Breast epithelium (tissue), 4 donors: ENCODE results near the gene CPNE9. TPM values are rescaled to one million over a fixed set of nuclear protein-coding genes. Genes with fewer than 3 reads are reported as not detected.

Experiments used
- DNase-seq, 2 donors: peaks; one replicate each; pipeline ENCODE4 v3.0.0-alpha.2; 2019; ENCODE audit warnings: low spot score in 2 of 2
- H3K27ac ChIP-seq, 2 donors: fragments of 200-600 bp; sonication (generic) in 1 of 2; one replicate each; pipeline ENCODE4 v1.5.1; 2016 to 2019; ENCODE audit warnings: mild to moderate bottlenecking in 1 of 2
- H3K27me3 ChIP-seq, 2 donors: fragments of 200-600 bp; sonication (generic) in 1 of 2; one replicate each; pipeline versions ENCODE4 v1.5.1 to v1.6.0; 2017 to 2019; ENCODE audit warnings: control low read depth in 1 of 2, mild to moderate bottlenecking in 1 of 2
- H3K36me3 ChIP-seq: fragments of 200-600 bp; one replicate; pipeline ENCODE4 v1.5.1; 2019
- H3K4me1 ChIP-seq, 2 donors: fragments of 200-600 bp; sonication (generic); one replicate each; pipeline ENCODE4 v1.5.1; 2016 to 2019; ENCODE audit warnings: control low read depth in 1 of 2
- H3K4me3 ChIP-seq, 3 donors: fragments of 200-600 bp; sonication (generic); 1 replicate in 2 of 3; 2 replicates in 1 of 3; pipeline ENCODE4 v1.5.1; 2016 to 2019; ENCODE audit warnings: mild to moderate bottlenecking in 3 of 3, moderate library complexity in 2 of 3
- H3K9me3 ChIP-seq, 2 donors: fragments of 200-600 bp; sonication (generic) in 1 of 2; one replicate each; pipeline ENCODE4 v1.5.1; 2016 to 2019; ENCODE audit warnings: control low read depth in 1 of 2
- POLR2A ChIP-seq: fragments of 450-650 bp; IDR thresholded peaks from one replicate; pipeline ENCODE4 v1.6.1; 2016; ENCODE audit warnings: antibody characterized with exemption, mild to moderate bottlenecking, moderate library complexity
- POLR2AphosphoS5 ChIP-seq, 3 donors: sonication (generic); formaldehyde crosslinking; IDR thresholded peaks; one replicate each; pipeline ENCODE4 v1.6.1; 2017; ENCODE audit warnings: antibody characterized with exemption in 3 of 3
- intact Hi-C: fragments of 100-400 bp; cut with DNase I; formaldehyde crosslinking; loops from one replicate; pipeline ENCODE4 v1.15.1; 2023; ENCODE audit warnings: low total_unique reads
- total RNA-seq, 3 donors: library from RNA; depleted of rRNA; stranded (reverse); fragments of >200 nt; gene quantifications; one replicate each; pipeline ENCODE4 v1.1.0, GENCODE V29; 2016
- TF ChIP-seq, protein P1 (sequence below), 3 donors: fragments of 450-650 bp; IDR thresholded peaks; one replicate each; pipeline ENCODE4 v1.5.1; 2016 to 2017; ENCODE audit warnings: antibody characterized with exemption in 3 of 3, mild to moderate bottlenecking in 3 of 3, moderate library complexity in 3 of 3

The CPNE9 gene
- total RNA-seq, 3 donors from 2014 or later, result not detected

DNA sequence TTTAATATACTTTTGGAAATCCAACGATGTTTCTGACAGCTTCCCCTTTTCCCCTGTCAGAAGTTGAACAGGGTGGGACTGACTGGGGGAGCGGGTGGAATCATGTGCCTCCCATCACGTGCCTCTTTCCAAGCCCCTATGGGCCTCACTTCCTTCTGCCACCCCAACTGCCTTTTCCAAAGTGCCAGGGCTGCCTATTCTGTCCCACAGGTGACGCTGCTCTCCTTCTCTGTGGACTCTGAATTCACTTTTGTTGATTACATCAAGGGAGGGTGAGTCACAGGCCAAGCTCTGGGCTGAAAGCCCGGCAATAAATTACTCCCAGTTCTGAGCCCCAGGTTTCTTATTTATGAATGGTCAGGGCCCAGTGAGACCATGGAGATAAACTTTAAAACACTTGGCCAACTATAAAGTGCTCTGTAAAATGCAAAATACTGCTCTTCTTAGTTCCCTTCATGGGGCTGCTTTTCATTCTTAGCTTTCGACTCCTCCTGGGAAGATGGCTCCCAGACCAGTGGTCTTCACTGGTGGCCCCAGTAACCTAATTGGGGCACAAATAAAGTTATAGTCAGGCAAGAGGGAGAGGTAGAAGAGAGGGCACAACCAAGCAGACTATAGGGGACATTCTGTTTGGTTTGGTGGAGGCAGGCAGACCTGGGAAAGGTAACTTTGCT, 12.3 kb downstream of the CPNE9 start:
- intact Hi-C loops, result no loop called here
- Histone ChIP-seq H3K36me3 (no peaks in the 10 kb centered on the region), H3K9me3 (no peaks in the 10 kb centered on the region), H3K4me1 (no peaks in the 10 kb centered on the region), H3K27me3 (no peaks in the 10 kb centered on the region), H3K4me3 (no peak overlapping the region), H3K27ac (peak overlapping the region; percentile 81 to 86)
- TF ChIP-seq, protein P1, sequence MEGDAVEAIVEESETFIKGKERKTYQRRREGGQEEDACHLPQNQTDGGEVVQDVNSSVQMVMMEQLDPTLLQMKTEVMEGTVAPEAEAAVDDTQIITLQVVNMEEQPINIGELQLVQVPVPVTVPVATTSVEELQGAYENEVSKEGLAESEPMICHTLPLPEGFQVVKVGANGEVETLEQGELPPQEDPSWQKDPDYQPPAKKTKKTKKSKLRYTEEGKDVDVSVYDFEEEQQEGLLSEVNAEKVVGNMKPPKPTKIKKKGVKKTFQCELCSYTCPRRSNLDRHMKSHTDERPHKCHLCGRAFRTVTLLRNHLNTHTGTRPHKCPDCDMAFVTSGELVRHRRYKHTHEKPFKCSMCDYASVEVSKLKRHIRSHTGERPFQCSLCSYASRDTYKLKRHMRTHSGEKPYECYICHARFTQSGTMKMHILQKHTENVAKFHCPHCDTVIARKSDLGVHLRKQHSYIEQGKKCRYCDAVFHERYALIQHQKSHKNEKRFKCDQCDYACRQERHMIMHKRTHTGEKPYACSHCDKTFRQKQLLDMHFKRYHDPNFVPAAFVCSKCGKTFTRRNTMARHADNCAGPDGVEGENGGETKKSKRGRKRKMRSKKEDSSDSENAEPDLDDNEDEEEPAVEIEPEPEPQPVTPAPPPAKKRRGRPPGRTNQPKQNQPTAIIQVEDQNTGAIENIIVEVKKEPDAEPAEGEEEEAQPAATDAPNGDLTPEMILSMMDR (IDR thresholded peaks at IDR 0.05), result peak; percentile 72 to 91 (median 88)
- no peak for TF ChIP-seq POLR2A
- TF ChIP-seq POLR2AphosphoS5 (IDR thresholded peaks at IDR 0.05), result peak in 2 of 3 donors; percentile 47 to 82
- DNase-seq, result peak; percentile 74 to 77

DNA sequence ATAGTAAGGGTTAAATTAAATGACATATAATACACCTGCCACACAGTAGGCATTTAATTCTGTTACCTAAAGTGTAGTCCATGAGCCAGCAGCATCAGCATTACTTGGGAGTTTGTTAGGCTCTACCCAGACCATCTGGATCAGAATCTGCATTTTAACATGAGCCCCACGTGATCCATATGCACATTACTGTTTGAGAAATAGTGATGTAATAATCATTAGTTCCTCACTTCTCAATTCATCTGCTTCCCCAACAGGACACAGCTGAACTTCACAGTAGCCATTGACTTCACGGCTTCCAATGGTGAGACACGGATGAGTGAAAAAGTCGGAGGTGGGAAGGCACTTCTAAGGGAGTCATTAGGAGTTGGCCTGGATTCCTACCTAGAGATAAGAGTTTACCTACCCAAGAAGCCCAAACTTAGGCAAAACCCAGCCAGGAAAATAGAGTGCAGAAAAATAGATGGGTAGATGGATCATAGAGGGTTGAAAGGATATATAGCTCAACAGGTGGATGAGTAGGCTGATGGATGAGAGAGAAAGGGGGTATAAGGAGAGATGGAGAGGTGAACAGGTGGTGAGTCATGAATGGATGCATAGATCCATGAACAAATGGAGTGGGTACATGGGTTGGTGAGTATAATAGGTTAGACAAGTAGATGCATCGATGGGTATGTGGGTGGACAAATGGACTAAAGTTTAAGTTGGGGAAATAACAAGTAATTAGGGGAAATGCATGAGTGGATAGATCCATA, 13.3 kb downstream of the CPNE9 start:
- Histone ChIP-seq H3K27ac (peak overlapping the region in 1 of 2 donors; percentile 86), H3K36me3 (no peaks in the 10 kb centered on the region), H3K27me3 (no peaks in the 10 kb centered on the region), H3K4me1 (no peaks in the 10 kb centered on the region), H3K9me3 (no peaks in the 10 kb centered on the region), H3K4me3 (no peak overlapping the region)
- DNase-seq, result no peak
- TF ChIP-seq POLR2A (no peak), POLR2AphosphoS5 (IDR thresholded peaks at IDR 0.05) (no peak)
- TF ChIP-seq, protein P1 (IDR thresholded peaks at IDR 0.05), result no peak
- intact Hi-C loops, result no loop called here

DNA sequence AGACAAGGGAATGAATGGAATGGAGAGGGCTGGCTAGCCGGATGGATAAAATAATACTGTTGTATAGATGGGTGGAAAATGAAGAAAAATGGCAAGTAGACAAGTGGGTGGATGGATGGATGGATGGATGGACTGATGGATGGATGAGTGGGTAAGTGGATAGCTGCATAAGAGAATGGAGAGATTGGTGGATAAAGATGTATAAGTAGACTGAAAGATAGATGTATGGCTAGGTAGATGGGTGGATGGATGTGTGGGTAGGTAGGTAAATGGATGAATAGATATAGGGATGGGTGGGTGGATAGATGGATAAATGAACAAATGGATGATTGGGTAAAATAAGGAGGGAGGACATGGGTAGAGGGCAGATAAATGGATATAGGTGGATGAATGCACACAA, 13.9 kb downstream of the CPNE9 start:
- Histone ChIP-seq H3K9me3 (no peaks in the 10 kb centered on the region), H3K36me3 (no peaks in the 10 kb centered on the region), H3K4me3 (no peak overlapping the region), H3K27ac (no peak overlapping the region), H3K27me3 (no peaks in the 10 kb centered on the region), H3K4me1 (no peaks in the 10 kb centered on the region)
- TF ChIP-seq, protein P1 (IDR thresholded peaks at IDR 0.05), result no peak
- TF ChIP-seq POLR2AphosphoS5 (IDR thresholded peaks at IDR 0.05), result no peak
- DNase-seq, result no peak
- intact Hi-C loops, result no loop called here

DNA sequence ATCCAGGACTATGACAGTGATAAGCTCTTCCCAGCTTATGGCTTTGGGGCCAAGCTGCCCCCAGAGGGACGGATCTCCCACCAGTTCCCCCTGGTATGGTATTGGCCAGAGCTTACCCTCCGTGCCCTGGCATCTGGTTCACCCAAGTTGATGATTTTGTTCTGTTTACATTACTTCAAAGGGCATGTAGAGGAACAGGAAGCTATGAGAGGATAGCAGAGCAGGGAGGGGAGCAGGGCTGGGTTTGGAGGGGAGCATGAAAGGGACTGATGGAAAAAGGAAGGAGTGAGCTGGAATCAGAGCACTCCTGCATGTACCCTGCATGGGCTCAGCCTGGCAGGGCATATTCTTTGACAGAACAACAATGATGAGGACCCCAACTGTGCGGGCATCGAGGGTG, 14.5 kb downstream of the CPNE9 start:
- Histone ChIP-seq H3K9me3 (no peaks in the 10 kb centered on the region), H3K4me1 (no peaks in the 10 kb centered on the region), H3K27ac (no peak overlapping the region), H3K36me3 (no peaks in the 10 kb centered on the region), H3K4me3 (no peak overlapping the region), H3K27me3 (no peaks in the 10 kb centered on the region)
- intact Hi-C loops, result no loop called here
- no peak for DNase-seq
- TF ChIP-seq POLR2AphosphoS5 (IDR thresholded peaks at IDR 0.05) (no peak), POLR2A (no peak)
- TF ChIP-seq, protein P1 (IDR thresholded peaks at IDR 0.05), result no peak

DNA sequence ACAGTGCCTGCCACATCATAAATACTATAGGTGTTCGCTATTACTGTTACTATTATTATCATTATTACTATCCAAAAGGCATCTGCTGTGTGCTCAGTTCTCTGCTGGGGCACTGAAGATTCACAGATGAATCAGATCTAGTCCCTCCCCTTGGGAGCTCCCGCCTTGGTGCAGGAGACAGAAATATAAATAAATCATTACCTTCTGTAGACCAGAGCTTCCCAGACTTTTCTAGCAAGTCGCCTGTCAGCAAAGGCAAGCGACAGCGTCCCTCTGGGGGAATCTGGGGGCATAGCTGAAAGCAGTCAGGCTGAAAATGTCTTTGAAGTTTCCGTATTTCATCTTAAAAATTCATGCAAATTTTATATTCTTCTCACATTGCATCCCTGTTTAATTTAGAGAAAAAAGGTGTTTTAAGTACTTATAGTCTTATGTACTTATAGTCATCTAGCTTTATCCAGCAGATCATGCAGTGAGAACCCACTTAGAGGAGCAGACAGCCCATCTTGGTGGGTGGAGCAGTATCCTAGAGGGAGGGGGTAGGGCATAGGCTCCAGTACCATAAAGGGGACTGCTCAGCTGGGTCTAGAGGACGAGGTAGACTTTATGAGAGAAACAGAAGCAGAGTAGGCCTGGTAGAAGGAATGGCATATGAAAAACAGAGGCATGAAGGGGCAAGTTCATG, 17.5 kb downstream of the CPNE9 start:
- no peaks in the 10 kb centered on the region for H3K27me3 ChIP-seq
- no peak for DNase-seq
- H3K9me3 ChIP-seq, result no peaks in the 10 kb centered on the region
- no peak overlapping the region for H3K27ac ChIP-seq
- no peak for TF ChIP-seq POLR2AphosphoS5 (IDR thresholded peaks at IDR 0.05)
- TF ChIP-seq, protein P1 (IDR thresholded peaks at IDR 0.05), result no peak
- no peak for TF ChIP-seq POLR2A
- no peaks in the 10 kb centered on the region for H3K4me1 ChIP-seq
- intact Hi-C loops, result no loop called here
- no peaks in the 10 kb centered on the region for H3K36me3 ChIP-seq
- no peak overlapping the region for H3K4me3 ChIP-seq
